Suprapubic skin (tissue), 4 donors: ENCODE data around the gene SFRP2. TPM values are rescaled to one million over a fixed set of nuclear protein-coding genes. Genes with fewer than 3 reads are reported as not detected.

ENCODE experiments used
- DNase-seq, 2 donors: peaks; one replicate each; pipeline ENCODE4 v3.0.0-alpha.2; 2019; ENCODE audit warnings: low spot score in 2 of 2
- H3K27ac ChIP-seq: fragments of 200-600 bp; sonication (generic); one replicate; pipeline ENCODE4 v1.5.1; 2019
- H3K27me3 ChIP-seq: fragments of 200-600 bp; sonication (generic); one replicate; pipeline ENCODE4 v1.5.1; 2019
- H3K36me3 ChIP-seq: fragments of 200-600 bp; sonication (generic); one replicate; pipeline ENCODE4 v1.5.1; 2019
- H3K4me1 ChIP-seq: fragments of 200-600 bp; sonication (generic); one replicate; pipeline ENCODE4 v1.5.1; 2019
- H3K4me3 ChIP-seq: fragments of 200-600 bp; sonication (generic); one replicate; pipeline ENCODE4 v1.5.1; 2019; ENCODE audit warnings: mild to moderate bottlenecking
- H3K9me3 ChIP-seq: fragments of 200-600 bp; sonication (generic); one replicate; pipeline ENCODE4 v1.5.1; 2019
- EP300 ChIP-seq: sonication (generic); formaldehyde crosslinking; IDR thresholded peaks from one replicate; pipeline ENCODE4 v1.6.1; 2017; ENCODE audit warnings: antibody characterized with exemption
- POLR2A ChIP-seq, 2 donors: fragments of 450-650 bp; IDR thresholded peaks; one replicate each; pipeline ENCODE4 v1.6.1; 2017; ENCODE audit warnings: antibody characterized with exemption in 2 of 2, mild to moderate bottlenecking in 2 of 2, moderate library complexity in 2 of 2
- POLR2AphosphoS5 ChIP-seq, 3 donors: sonication (generic); formaldehyde crosslinking; IDR thresholded peaks; one replicate each; pipeline ENCODE4 v1.6.1; 2017; ENCODE audit warnings: antibody characterized with exemption in 3 of 3
- WGBS: methylation state at CpG from one replicate; pipeline ENCODE4 v1.1.5; 2018; 5-methylcytosine and 5-hydroxymethylcytosine counted together
- total RNA-seq, 4 donors: library from RNA; depleted of rRNA; stranded (reverse); fragments of >200 nt; gene quantifications; one replicate each; pipeline ENCODE4 v1.1.0, GENCODE V29; 2016
- TF ChIP-seq, protein P1 (sequence below), 2 donors: fragments of 200-600 bp in 1 of 2; fragments of 450-650 bp in 1 of 2; sonication (generic) in 1 of 2; IDR thresholded peaks; one replicate each; pipeline ENCODE4 v1.5.1; 2016 to 2019; ENCODE audit warnings: antibody characterized with exemption in 2 of 2, mild to moderate bottlenecking in 1 of 2, moderate library complexity in 1 of 2

SFRP2 gene
- total RNA-seq, 4 donors from 2014 or later: 4.4 to 9.3 (median 6.5) TPM

DNA sequence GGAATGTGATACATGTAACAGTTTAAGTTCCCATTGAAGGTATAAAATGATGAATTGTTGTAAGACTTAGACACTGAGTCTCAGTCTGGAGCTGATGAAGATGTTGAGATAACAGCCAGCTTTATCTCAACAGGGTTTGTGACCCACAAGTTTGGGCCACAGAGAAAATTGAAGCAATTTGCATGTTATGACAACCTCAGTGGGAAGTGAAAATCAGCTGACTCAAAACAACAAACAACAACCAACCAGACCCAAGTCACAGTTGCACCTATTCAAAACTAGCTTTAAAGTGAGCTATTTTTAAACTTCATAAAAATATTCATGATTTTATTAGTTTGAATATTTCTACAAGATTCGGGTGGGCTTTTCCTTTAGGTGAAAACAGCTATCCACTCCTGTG, 8.0 kb downstream of the SFRP2 start:
- no peak for DNase-seq
- Histone ChIP-seq H3K4me1 (no peaks in the 10 kb centered on the region), H3K4me3 (no peak overlapping the region), H3K9me3 (no peaks in the 10 kb centered on the region), H3K27me3 (peaks cover 2% of the 10 kb centered on the region), H3K27ac (no peak overlapping the region), H3K36me3 (no peaks in the 10 kb centered on the region)
- 88% methylated on average over 1 of the region's 1 CpG for WGBS
- TF ChIP-seq EP300 (no peak), POLR2AphosphoS5 (IDR thresholded peaks at IDR 0.05) (no peak)
- TF ChIP-seq, protein P1, sequence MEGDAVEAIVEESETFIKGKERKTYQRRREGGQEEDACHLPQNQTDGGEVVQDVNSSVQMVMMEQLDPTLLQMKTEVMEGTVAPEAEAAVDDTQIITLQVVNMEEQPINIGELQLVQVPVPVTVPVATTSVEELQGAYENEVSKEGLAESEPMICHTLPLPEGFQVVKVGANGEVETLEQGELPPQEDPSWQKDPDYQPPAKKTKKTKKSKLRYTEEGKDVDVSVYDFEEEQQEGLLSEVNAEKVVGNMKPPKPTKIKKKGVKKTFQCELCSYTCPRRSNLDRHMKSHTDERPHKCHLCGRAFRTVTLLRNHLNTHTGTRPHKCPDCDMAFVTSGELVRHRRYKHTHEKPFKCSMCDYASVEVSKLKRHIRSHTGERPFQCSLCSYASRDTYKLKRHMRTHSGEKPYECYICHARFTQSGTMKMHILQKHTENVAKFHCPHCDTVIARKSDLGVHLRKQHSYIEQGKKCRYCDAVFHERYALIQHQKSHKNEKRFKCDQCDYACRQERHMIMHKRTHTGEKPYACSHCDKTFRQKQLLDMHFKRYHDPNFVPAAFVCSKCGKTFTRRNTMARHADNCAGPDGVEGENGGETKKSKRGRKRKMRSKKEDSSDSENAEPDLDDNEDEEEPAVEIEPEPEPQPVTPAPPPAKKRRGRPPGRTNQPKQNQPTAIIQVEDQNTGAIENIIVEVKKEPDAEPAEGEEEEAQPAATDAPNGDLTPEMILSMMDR (IDR thresholded peaks at IDR 0.05): no peak

DNA sequence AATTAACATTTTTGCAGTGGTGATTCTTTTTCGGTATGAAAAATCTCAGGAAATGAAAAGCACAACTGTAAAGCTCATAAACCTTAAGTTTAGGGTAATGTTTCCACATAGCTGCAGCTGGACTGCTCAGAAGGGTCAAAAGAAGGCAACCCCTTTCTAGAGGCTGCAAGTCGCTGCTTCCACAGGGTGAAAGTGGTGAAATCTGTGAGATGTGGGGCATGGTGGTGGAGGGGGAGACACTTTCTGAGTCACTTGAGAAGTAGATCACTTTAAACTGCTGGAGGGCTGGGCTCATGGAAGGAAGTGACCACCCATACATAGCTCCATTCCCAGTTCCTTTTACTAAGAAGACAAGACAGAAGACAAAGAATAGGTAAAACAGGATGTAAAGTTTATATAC, 8.7 kb downstream of the SFRP2 start:
- no peaks in the 10 kb centered on the region for H3K9me3 ChIP-seq
- no peak for TF ChIP-seq POLR2AphosphoS5 (IDR thresholded peaks at IDR 0.05)
- TF ChIP-seq, protein P1 (IDR thresholded peaks at IDR 0.05): no peak
- TF ChIP-seq EP300: no peak
- TF ChIP-seq POLR2A (IDR thresholded peaks at IDR 0.05): no peak
- no peaks in the 10 kb centered on the region for H3K36me3 ChIP-seq
- no peaks in the 10 kb centered on the region for H3K4me1 ChIP-seq
- H3K4me3 ChIP-seq: no peak overlapping the region
- no peaks in the 10 kb centered on the region for H3K27me3 ChIP-seq
- H3K27ac ChIP-seq: no peak overlapping the region
- WGBS: 58% methylated on average over 2 of the region's 2 CpGs
- no peak for DNase-seq

DNA sequence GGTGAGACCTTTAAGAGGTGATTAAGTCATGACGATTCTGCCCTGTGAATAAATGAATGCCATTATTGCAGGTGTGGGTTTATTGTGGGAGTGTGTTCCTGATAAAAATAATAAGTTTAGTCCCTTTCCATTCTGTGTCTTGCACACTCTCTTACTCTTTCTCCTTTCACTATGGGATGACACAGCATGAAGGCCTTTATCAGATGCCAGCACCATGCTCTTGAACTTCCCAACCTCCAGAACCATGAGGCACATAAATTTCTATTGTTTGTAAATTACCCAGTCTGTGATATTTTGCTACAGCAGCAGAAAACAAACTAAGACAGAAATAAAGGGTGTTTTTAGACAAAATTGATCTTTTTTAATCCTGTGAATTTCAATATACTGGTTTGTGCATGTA, 10.5 kb downstream of the SFRP2 start:
- no peaks in the 10 kb centered on the region for H3K9me3 ChIP-seq
- no peaks in the 10 kb centered on the region for H3K27me3 ChIP-seq
- no peak for DNase-seq
- no peak for TF ChIP-seq EP300
- no peak for TF ChIP-seq POLR2AphosphoS5 (IDR thresholded peaks at IDR 0.05)
- no peak for TF ChIP-seq POLR2A (IDR thresholded peaks at IDR 0.05)
- TF ChIP-seq, protein P1 (IDR thresholded peaks at IDR 0.05): no peak
- no peaks in the 10 kb centered on the region for H3K4me1 ChIP-seq
- 92% methylated on average over 1 of the region's 1 CpG for WGBS
- no peak overlapping the region for H3K4me3 ChIP-seq
- H3K36me3 ChIP-seq: no peaks in the 10 kb centered on the region
- no peak overlapping the region for H3K27ac ChIP-seq

DNA sequence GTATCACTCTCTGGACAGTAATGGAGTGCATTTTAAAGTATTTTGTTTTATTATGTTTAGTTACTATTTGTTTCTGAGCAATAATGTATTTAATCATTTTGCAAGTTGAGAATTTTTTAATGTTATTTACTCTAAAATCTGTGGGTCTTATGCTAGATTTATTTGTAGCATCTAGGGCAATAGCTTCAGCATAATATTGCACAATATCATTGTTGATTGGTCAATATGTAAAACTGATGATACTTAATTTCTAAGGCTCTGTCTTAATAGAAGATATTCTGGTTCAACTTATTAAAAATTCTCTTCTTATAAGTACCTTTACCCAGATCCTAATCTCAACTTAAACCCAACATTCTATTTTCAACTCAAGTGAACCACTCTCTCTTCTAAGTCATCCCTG, 11.5 kb downstream of the SFRP2 start:
- H3K4me1 ChIP-seq: no peaks in the 10 kb centered on the region
- no peak overlapping the region for H3K4me3 ChIP-seq
- H3K27me3 ChIP-seq: no peaks in the 10 kb centered on the region
- no peak for DNase-seq
- no peak overlapping the region for H3K27ac ChIP-seq
- H3K36me3 ChIP-seq: no peaks in the 10 kb centered on the region
- TF ChIP-seq POLR2A (IDR thresholded peaks at IDR 0.05) (no peak), EP300 (no peak), POLR2AphosphoS5 (IDR thresholded peaks at IDR 0.05) (no peak)
- TF ChIP-seq, protein P1 (IDR thresholded peaks at IDR 0.05): no peak
- H3K9me3 ChIP-seq: no peaks in the 10 kb centered on the region

DNA sequence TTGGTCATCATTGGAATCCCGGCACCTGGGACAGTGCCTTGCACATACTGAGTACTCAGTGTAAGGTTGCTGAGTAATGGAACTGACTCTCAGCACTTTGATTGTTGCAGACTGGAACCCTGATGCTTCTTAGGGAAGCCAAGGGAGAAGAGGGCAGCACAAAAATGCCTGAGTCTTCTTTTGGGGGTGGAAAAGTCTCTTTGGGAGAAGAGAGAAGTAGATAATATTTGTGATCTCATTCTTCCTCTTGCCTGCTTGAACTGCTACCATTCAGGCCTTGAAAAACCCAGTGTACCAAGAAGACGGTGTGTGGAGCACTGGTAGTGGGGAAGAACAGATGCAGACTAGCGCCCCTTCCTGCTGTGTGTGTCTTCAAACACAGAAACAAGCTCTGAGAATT, 12.3 kb downstream of the SFRP2 start:
- no peak for DNase-seq
- 92% methylated on average over 3 of the region's 3 CpGs for WGBS
- H3K9me3 ChIP-seq: no peaks in the 10 kb centered on the region
- H3K36me3 ChIP-seq: no peaks in the 10 kb centered on the region
- no peaks in the 10 kb centered on the region for H3K4me1 ChIP-seq
- H3K27me3 ChIP-seq: no peaks in the 10 kb centered on the region
- TF ChIP-seq POLR2A (IDR thresholded peaks at IDR 0.05) (no peak), POLR2AphosphoS5 (IDR thresholded peaks at IDR 0.05) (no peak), EP300 (no peak)
- TF ChIP-seq, protein P1 (IDR thresholded peaks at IDR 0.05): no peak
- H3K27ac ChIP-seq: no peak overlapping the region
- no peak overlapping the region for H3K4me3 ChIP-seq
